NT2/D1 (cell line): Measurements from ENCODE around the gene CST11.

Experiments
- YY1 ChIP-seq: IDR thresholded peaks from 2 replicates; pipeline ENCODE4 v1.6.1; 2011; ENCODE audit not compliant: insufficient read length, insufficient read depth
- ZNF274 ChIP-seq: IDR thresholded peaks from 2 replicates; pipeline ENCODE4 v1.6.1; 2011; ENCODE audit warnings: mild to moderate bottlenecking, low read depth, low read length

DNA sequence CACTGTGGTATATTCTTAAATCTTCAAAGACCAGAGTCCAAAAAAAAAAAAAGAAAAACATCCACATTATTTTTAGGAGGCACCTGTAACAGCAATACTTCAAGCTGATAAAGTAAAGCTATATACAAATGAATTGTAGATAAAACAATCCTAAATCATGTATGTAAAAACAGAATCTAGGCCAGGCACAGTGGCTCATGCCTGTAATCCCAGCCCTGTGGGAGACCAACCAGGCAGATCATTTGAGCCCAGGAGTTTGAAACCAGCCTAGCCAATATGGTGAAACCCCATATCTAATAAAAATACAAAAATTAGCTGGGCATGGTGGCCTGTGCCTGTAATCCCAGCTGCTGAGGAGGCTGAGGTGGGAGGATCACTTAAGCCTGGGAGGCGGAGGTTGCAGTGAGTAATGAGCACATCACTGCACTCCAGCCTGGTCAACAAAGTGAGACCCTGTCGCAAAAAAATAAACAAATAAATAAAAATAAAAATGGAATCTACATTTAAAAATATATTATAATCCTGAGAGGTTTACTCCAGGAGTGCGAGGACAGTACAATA, 38.7 kb downstream of the CST11 start:
- TF ChIP-seq ZNF274 (no peak), YY1 (no peak)
